PC-3 (cell line): ENCODE data around the gene RBFOX2. TPM values are rescaled to one million over a fixed set of nuclear protein-coding genes. Genes with fewer than 3 reads are reported as not detected.

ENCODE experiments used
- ATAC-seq: fragments of 200-7000 bp; cut with Tn5 transposase; 2 replicates; pipeline ENCODE4 v1.9.1; 2020; ENCODE audit warnings: mild to moderate bottlenecking, moderate library complexity
- BruUV-seq: library from RNA; stranded (reverse); fragments of 400-500 nt; replicated peaks from 2 replicates; lab custom pipeline; 2021; lab: Mats Ljungman, UMichigan
- CTCF ChIA-PET: fragments of 300-600 bp; sonication (Branson Sonifier 250); formaldehyde crosslinking; loops from one replicate; lab custom pipeline; 2022; ENCODE audit warnings: antibody characterized with exemption; lab: Charles Lee
- POLR2A ChIA-PET: fragments of 300-600 bp; sonication (Branson Sonifier 250); formaldehyde crosslinking; loops from one replicate; lab custom pipeline; 2022; ENCODE audit warnings: antibody characterized with exemption; ENCODE audit not compliant: unreplicated experiment; lab: Charles Lee
- DNase-seq: peaks from one replicate; pipeline ENCODE4 v3.0.0-alpha.2; 2015
- H2AFZ ChIP-seq: fragments of 300-600 bp; sonication (generic); 2 replicates; pipeline ENCODE4 v1.6.0; 2016; ENCODE audit warnings: antibody characterized with exemption, low read length
- H3F3A ChIP-seq: fragments of 300-600 bp; sonication (generic); one replicate; pipeline ENCODE4 v1.6.0; 2017; ENCODE audit warnings: antibody characterized with exemption, low read length, control low read depth, mild to moderate bottlenecking; ENCODE audit not compliant: unreplicated experiment
- H3K27ac ChIP-seq: fragments of 300-600 bp; sonication (generic); 2 replicates; pipeline ENCODE4 v1.5.1; 2016; ENCODE audit warnings: mild to moderate bottlenecking, low read length
- H3K27me3 ChIP-seq: fragments of 300-600 bp; sonication (generic); 2 replicates; pipeline ENCODE4 v1.6.1; 2016; ENCODE audit warnings: low read length, mixed read lengths
- H3K36me3 ChIP-seq: fragments of 300-600 bp; sonication (generic); 2 replicates; pipeline ENCODE4 v1.6.1; 2016; ENCODE audit warnings: low read depth, mixed run types, low read length, mixed read lengths
- H3K4me1 ChIP-seq: fragments of 300-600 bp; sonication (generic); 2 replicates; pipeline ENCODE4 v1.5.1; 2016; ENCODE audit warnings: low read length; ENCODE audit not compliant: insufficient read depth
- H3K4me2 ChIP-seq: fragments of 300-600 bp; sonication (generic); 2 replicates; pipeline ENCODE4 v1.6.0; 2016; ENCODE audit warnings: low read length
- H3K4me3 ChIP-seq: fragments of 300-600 bp; sonication (generic); 2 replicates; pipeline ENCODE4 v1.5.1; 2016; ENCODE audit warnings: mild to moderate bottlenecking, low read length, mixed read lengths
- H3K79me2 ChIP-seq: fragments of 300-600 bp; sonication (generic); 2 replicates; pipeline ENCODE4 v1.6.1; 2017; ENCODE audit warnings: low read length, mixed read lengths
- H3K9ac ChIP-seq: fragments of 300-600 bp; sonication (generic); 2 replicates; pipeline ENCODE4 v1.6.0; 2016; ENCODE audit warnings: mild to moderate bottlenecking, low read length
- H3K9me2 ChIP-seq: fragments of 300-600 bp; sonication (generic); replicated peaks from 2 replicates; pipeline ENCODE4 v1.6.1; 2016; ENCODE audit warnings: mixed run types, low read length, mixed read lengths
- H3K9me3 ChIP-seq: fragments of 300-600 bp; sonication (generic); 2 replicates; pipeline ENCODE4 v1.6.1; 2016; ENCODE audit warnings: low read length, mixed read lengths
- H4K20me1 ChIP-seq: fragments of 300-600 bp; sonication (generic); 2 replicates; pipeline ENCODE4 v1.6.1; 2016; ENCODE audit warnings: low read length, mixed read lengths
- EZH2 ChIP-seq: fragments of 300-600 bp; sonication (generic); IDR thresholded peaks from one replicate; pipeline ENCODE4 v1.6.1; 2017; ENCODE audit warnings: antibody characterized with exemption, mild to moderate bottlenecking, low read length; ENCODE audit not compliant: unreplicated experiment
- EZH2phosphoT487 ChIP-seq: fragments of 300-600 bp; sonication (generic); IDR thresholded peaks from 2 replicates; pipeline ENCODE4 v1.6.1; 2018; ENCODE audit warnings: mild to moderate bottlenecking, antibody characterized with exemption, low read length, borderline replicate concordance
- intact Hi-C: fragments of 100-400 bp; cut with micrococcal nuclease; formaldehyde crosslinking; loops from 2 replicates; pipeline ENCODE4 v1.9.0; 2023
- total RNA-seq: library from RNA; depleted of rRNA; stranded (reverse); fragments of >200 nt; gene quantifications from 2 replicates; pipeline ENCODE4 v1.2.3, GENCODE V29; 2014
- TF ChIP-seq, protein P1 (sequence below): fragments of 300-600 bp; sonication (generic); conservative IDR thresholded peaks from 2 replicates; pipeline ENCODE4 v1.5.1; 2017; ENCODE audit warnings: antibody characterized with exemption, low read depth, mild to moderate bottlenecking, low read length

Gene RBFOX2
- total RNA-seq, 1 experiment from 2014 or later: 75.1 TPM

GRCh38 chr22:35887296-35887875 lies 141.2 kb downstream of the RBFOX2 start:
- no peaks in the 10 kb centered on the region for H3K27me3 ChIP-seq
- H4K20me1 ChIP-seq: peaks cover 3% of the 10 kb centered on the region; the same call in 1 of the 2 replicates
- no peaks in the 10 kb centered on the region for H3K9me2 ChIP-seq
- no peak overlapping the region for H3K4me3 ChIP-seq
- TF ChIP-seq EZH2phosphoT487: no peak
- TF ChIP-seq, protein P1, sequence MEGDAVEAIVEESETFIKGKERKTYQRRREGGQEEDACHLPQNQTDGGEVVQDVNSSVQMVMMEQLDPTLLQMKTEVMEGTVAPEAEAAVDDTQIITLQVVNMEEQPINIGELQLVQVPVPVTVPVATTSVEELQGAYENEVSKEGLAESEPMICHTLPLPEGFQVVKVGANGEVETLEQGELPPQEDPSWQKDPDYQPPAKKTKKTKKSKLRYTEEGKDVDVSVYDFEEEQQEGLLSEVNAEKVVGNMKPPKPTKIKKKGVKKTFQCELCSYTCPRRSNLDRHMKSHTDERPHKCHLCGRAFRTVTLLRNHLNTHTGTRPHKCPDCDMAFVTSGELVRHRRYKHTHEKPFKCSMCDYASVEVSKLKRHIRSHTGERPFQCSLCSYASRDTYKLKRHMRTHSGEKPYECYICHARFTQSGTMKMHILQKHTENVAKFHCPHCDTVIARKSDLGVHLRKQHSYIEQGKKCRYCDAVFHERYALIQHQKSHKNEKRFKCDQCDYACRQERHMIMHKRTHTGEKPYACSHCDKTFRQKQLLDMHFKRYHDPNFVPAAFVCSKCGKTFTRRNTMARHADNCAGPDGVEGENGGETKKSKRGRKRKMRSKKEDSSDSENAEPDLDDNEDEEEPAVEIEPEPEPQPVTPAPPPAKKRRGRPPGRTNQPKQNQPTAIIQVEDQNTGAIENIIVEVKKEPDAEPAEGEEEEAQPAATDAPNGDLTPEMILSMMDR: no peak
- no peak for TF ChIP-seq EZH2
- intact Hi-C loops: no loop called here
- no peaks in the 10 kb centered on the region; the same call in 1 of the 2 replicates for H3K36me3 ChIP-seq
- peaks cover 28% of the 10 kb centered on the region for H3K4me1 ChIP-seq
- no peak overlapping the region for H2AFZ ChIP-seq
- peak; percentile 14 for DNase-seq
- peaks cover 67% of the 10 kb centered on the region for H3K79me2 ChIP-seq
- ATAC-seq: no peak
- ChIA-PET CTCF (no interaction called here), POLR2A (no interaction called here)
- H3K4me2 ChIP-seq: no peak overlapping the region
- no peaks in the 10 kb centered on the region for H3K9me3 ChIP-seq
- BruUV-seq: no TSS peak
- H3K9ac ChIP-seq: no peak overlapping the region
- no peaks in the 10 kb centered on the region for H3F3A ChIP-seq
- no peak overlapping the region for H3K27ac ChIP-seq

GRCh38 chr22:35886309-35886708 lies 142.3 kb downstream of the RBFOX2 start:
- H3K79me2 ChIP-seq: peaks cover 63% of the 10 kb centered on the region

DNA sequence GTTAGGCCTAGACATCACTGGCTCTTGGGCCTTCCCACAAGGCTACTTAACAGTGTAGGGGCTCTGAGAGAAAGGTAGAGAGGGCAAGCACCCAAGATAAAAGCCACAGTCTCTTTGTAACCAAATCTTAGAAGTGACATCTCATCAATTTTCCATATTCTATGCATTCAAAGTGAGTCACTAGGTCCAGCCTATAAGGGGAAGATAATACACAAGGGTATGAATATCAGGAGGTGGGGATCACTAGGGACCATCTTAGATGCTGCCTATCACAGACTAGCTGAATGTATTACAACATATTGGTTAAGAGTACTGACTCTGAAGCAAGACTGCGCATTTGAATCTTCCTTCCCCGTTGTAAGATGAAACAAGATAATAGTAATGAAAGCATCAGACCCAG lies 144.1 kb downstream of the RBFOX2 start:
- ChIA-PET CTCF (no interaction called here), POLR2A (no interaction called here)
- no peak overlapping the region for H3K4me3 ChIP-seq
- H3K9me2 ChIP-seq: no peaks in the 10 kb centered on the region
- H3K36me3 ChIP-seq: no peaks in the 10 kb centered on the region; the same call in 1 of the 2 replicates
- no peak for ATAC-seq
- no peak for DNase-seq
- no peaks in the 10 kb centered on the region for H3K9me3 ChIP-seq
- peaks cover 52% of the 10 kb centered on the region for H3K79me2 ChIP-seq
- no TSS peak for BruUV-seq
- peaks cover 25% of the 10 kb centered on the region for H3K4me1 ChIP-seq
- intact Hi-C loops: no loop called here
- H3K27me3 ChIP-seq: no peaks in the 10 kb centered on the region
- no peak overlapping the region for H3K27ac ChIP-seq
- H4K20me1 ChIP-seq: no peaks in the 10 kb centered on the region; the same call in 1 of the 2 replicates
- TF ChIP-seq, protein P1: no peak
- TF ChIP-seq EZH2 (no peak), EZH2phosphoT487 (no peak)
- H3K9ac ChIP-seq: no peak overlapping the region
- no peaks in the 10 kb centered on the region for H3F3A ChIP-seq
- H3K4me2 ChIP-seq: no peak overlapping the region
- no peak overlapping the region for H2AFZ ChIP-seq

More at GRCh38 chr22:35886309-35886708, 142.3 kb downstream of the RBFOX2 start:
- TF ChIP-seq EZH2 (no peak), EZH2phosphoT487 (no peak)
- TF ChIP-seq, protein P1: no peak
- no peaks in the 10 kb centered on the region; the same call in 1 of the 2 replicates for H3K36me3 ChIP-seq
- H2AFZ ChIP-seq: no peak overlapping the region
- BruUV-seq: no TSS peak
- DNase-seq (no peak), ATAC-seq (no peak)
- intact Hi-C loops: no loop called here
- POLR2A ChIA-PET: no interaction called here
- peaks cover 25% of the 10 kb centered on the region for H3K4me1 ChIP-seq
- H3K4me2 ChIP-seq: no peak overlapping the region
- no peak overlapping the region for H3K27ac ChIP-seq
- no peaks in the 10 kb centered on the region for H3K27me3 ChIP-seq
- no peaks in the 10 kb centered on the region; the same call in 1 of the 2 replicates for H4K20me1 ChIP-seq
- H3K9ac ChIP-seq: no peak overlapping the region
- no peak overlapping the region for H3K4me3 ChIP-seq
- CTCF ChIA-PET: no interaction called here
- no peaks in the 10 kb centered on the region for H3F3A ChIP-seq
- no peaks in the 10 kb centered on the region for H3K9me3 ChIP-seq
- no peaks in the 10 kb centered on the region for H3K9me2 ChIP-seq
